ENCODE measurements around the gene CPNE5.

CPNE5 gene

DNA sequence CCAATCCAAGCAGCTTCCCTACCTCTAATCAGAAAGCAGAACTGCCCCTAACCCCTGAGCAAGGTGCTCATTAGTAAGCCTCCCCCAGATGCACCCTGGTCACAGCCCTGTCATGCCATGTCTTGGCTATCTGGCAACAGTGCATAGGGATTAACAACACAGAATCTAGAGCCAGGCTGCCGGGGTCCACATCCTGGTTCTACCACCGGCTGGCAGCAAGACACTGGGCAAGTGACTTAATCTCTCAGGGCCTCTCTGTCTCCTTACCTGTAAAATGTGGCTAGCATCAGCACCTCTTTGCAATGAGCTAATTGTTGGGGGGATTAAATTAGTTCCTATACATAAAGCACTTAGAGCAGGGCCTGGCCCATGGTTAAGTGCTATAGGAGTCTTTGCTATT lies 68.1 kb downstream of the CPNE5 start:
- no peak for DNase-seq (ENCODE audit: extremely low spot score, insufficient read length, low read depth)
- FAIRE-seq: no peak

DNA sequence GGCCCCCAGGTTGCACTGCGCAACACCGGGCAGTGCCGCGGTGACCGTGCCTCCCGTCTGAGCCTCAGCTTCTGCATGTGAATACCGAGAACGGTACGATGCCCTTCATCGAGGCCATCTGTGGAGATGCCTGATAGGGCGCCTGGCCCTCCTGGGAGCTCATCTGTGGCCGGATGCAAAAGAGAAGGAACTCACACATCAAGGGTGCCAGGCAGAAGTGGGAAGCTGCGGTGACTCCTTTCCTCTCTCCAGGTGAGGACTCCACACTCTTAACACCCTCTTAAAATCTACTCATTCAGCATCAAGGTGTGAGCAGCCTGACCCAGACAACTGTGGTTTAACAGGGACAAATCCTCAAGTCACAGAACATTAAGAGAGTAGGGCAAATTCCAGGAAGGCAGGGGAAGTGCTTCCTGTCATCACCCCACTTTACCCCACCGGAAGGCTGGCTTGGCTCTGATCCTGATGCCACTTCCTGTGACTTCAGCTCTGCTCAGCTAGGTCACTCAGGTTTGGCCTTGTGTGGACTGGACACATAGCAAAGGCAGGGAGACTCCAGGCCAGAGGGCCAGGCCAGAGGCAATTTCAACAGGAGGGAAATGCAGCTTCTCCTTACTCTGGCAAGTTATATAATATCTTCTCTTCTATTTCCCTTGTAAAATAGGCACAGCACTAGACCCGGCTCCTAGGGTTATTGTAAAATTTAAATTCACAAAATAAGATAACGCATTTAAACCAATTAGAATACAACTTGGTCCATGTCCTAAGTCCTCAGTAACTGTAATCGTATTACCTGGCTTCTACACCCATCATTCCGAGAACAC lies 69.4 kb downstream of the CPNE5 start:
- FAIRE-seq: peak; percentile 64

DNA sequence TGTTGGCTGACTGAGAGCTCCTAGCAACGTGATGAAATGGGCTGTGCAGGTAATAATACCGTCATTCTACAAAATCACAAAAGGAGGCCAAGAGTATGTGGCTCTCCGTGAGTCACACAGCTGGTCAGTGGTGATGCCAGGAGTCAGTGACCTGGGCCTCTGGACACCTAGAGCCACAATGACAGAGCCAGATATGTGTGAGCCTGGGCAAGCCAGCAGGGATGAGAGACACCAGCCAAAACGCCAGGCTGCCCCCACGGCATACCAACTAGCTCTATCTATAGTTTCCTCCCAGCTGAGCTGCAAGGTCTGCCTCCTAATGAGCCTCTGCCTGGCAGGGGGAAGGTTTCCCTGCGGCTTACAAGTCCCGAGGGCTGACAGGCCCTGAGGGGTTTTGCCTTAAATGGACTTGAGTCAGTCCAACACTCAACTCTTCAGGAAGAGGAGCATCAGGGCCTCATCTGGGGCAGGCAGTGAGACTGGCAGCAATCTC lies 70.0 kb downstream of the CPNE5 start:
- FAIRE-seq (no peak), DNase-seq (ENCODE audit: extremely low spot score, insufficient read length, low read depth) (no peak)

More for the DNA sequence above, 69.4 kb downstream of the CPNE5 start:
- no peak for DNase-seq (ENCODE audit: extremely low spot score, insufficient read length, low read depth)

DNA sequence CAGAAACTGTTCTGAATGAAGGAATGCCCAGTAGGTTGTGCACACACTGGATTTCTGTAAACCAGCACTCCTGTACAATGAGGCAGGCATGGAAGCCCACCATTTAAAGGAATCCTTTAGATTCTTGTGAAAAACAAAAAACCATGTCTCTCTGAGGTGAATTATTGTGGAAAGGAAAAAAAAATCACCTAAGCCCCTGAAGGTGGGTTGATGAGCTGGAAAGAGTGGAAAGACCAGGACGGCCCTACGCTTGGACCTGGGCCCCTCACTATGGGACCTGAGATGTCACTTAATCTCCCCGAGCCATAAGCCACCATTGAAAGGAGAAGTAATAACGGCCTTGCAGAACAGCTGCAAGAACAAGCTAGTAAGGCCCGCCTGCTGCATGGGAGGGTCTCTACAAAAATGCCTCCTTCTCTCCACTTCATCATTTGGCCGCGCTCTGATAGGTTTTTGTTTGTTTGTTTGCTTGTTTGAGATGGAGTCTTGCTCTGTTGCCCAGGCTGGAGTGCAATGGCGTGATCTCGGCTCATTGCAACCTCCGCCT lies 72.8 kb downstream of the CPNE5 start:
- DNase-seq (ENCODE audit: extremely low spot score, insufficient read length, low read depth) (no peak), FAIRE-seq (no peak)

DNA sequence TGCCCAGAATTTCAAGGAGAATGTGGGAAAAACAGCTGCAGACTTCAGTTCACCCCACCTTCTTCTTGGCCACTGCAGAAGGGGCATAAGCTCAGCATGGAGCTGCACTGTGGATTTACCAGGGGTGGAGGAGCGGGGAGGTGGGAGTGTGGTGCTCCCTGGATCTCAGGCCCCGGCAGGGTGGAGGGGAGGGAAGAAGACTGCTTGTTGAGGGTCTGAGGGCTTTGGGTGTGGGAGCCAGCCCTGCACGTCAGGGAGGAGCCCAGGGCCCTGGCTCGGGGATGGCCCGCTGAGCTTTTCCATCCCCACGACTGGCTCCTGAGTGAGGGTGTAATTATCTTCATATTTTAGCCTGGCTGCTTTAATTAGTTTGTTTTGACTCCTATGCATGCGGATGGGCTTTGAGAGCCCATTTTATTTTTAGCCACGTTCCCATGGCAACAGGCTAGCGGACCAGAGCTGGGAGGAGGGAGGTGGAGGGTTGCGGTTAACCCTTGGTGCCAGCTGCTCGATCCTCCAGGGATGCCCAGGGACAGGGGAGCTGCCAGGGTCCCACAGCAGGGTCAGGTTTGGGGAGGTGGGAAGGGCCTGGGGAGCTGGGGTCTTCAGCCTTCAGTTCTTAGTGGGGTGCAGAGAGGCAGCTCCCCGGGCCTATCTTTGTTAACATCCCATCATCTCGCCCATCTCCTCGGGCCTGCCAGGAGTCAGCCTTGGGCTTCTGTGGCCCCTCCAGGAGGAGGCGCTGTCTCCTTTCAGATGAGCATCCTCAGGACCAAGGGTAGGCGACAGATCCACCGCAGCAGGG lies 73.4 kb downstream of the CPNE5 start:
- FAIRE-seq: peak; percentile 75
- DNase-seq (ENCODE audit: extremely low spot score, insufficient read length, low read depth): peak; percentile 65

DNA sequence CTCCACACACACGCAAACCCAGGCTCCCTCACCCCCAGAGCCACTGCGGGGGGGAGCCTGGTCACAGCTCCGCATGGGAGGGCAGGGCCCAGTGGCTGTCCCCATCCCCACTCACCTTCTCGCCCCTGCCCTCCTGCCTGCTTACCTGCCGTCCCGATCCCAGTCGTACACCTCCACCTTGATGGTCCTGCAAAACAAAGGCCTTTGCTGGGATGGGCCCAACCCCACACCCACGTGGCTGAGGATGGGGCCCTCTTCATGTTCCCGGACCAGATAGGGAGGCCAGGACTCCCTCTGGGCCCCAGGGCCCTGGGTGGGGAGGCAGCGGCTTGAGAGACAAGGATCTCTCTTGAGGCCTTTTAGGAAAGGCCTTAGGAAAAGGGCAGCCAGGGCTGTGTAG lies 74.1 kb downstream of the CPNE5 start:
- no peak for DNase-seq (ENCODE audit: extremely low spot score, insufficient read length, low read depth)
- no peak for FAIRE-seq

DNA sequence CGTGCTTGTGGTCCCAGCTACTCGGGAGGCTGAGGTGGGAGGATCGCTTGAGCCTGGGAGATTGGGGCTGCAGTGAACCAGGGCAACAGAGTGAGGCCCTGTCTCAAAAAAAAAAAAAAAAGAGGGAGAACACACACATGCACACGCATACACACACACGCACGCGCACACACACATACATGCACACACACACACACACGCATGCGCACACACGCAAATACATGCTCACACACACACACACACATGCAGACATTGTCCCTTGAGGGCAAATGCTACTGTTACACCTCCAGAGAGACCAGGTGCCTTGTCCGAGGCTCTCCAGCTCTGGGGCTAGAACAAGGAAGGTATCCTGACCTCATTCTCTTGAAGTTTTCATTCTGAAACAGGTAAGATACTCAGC lies 77.1 kb downstream of the CPNE5 start:
- DNase-seq (ENCODE audit: extremely low spot score, insufficient read length, low read depth) (no peak), FAIRE-seq (no peak)

DNA sequence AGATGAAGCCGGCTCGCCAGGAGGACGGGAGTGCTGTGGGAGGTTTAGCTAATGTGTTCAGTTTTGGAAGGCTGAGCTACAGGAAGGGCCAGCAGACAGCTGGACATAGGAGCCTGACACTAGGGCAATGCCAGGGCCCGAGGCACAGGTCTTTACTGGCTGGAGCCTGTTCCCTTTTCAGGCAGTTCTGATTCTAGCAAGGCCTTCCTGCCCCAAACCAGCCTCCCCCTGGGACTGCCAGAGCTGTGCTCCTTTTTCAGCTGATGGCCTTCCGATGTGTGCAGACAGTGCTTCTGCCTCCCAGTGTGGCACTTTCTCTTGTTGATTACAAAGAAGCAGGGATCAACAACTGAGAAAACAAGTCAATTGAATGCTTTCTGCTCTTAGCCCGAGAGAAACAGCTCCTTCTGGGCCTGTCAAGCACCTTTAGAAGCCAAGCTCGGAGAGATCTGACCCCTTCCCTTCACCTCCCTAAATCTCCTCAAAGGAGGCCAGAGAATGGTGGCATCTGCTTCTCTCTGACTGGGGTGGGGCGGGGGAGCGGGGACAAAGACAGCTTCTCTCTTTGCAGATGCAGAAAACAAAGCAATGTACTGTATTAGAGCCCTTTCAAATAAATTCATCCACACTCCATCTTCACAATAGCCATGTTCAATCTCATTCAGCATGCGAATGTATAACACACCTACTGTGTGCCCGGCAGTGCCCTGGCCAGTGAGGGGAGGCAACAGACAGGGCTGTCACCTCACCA lies 78.4 kb downstream of the CPNE5 start:
- no peak for DNase-seq (ENCODE audit: extremely low spot score, insufficient read length, low read depth)
- FAIRE-seq: no peak

DNA sequence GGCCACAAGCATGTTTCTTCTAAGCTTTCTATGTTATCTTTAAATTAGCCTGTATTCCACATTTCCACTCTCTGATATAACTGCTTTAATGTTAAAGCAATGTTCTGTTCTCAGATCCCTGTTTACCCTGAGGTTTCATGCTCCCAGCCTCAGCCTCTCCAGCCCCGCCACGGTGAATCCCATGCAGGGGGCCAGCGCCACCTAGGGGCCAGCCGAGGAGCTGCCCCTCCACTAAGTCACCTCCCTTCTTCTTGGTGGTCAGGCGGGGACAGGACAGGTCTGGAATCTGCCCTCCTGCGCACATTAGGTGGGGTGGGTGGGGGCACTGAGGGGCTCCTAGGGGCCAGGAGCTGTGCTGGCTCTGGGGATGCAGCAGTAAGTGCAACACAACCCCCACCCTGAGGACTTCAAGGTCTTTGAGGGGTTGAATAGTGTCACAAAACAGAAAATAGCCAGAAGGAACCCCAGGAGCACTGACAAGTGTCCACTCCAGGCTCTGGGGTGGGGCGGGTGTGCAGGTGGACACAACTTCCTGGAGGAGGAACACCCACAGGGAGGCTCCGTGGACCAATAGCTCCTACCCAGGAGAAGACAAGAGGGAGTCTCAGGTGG lies 80.0 kb downstream of the CPNE5 start:
- DNase-seq (ENCODE audit: extremely low spot score, insufficient read length, low read depth) (peak; percentile 77), FAIRE-seq (peak; percentile 89)

DNA sequence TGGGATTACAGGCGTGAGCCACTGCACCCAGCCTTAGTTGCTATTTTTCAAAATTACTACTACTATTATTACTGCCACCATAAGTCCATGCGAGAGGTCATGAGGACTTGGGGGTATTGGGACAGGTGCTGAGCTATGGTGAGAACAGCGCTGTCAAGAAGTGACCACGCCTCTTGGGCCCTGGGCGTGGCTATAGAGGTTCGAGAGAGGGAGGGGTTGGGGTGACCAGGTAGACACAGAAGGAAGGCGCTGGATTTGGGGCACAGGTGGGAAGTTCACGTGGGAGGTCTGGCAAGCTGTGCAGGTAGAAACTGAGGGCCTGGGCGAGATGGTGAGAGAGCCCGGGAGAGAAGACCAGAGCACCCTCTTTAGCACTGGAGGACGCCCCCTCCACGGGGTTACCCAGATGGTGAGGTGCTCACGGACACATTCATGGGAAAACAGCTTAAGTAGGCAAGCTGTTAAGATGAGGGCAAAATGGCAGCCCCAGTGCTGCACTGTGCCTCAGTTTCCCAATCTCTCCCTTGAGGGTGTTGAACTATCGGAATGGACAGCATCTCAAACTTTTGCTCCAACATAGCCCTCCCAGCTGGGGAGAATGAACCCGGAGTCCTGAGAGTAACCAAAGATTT lies 80.6 kb downstream of the CPNE5 start:
- FAIRE-seq: peak; percentile 45
- DNase-seq (ENCODE audit: extremely low spot score, insufficient read length, low read depth): no peak

DNA sequence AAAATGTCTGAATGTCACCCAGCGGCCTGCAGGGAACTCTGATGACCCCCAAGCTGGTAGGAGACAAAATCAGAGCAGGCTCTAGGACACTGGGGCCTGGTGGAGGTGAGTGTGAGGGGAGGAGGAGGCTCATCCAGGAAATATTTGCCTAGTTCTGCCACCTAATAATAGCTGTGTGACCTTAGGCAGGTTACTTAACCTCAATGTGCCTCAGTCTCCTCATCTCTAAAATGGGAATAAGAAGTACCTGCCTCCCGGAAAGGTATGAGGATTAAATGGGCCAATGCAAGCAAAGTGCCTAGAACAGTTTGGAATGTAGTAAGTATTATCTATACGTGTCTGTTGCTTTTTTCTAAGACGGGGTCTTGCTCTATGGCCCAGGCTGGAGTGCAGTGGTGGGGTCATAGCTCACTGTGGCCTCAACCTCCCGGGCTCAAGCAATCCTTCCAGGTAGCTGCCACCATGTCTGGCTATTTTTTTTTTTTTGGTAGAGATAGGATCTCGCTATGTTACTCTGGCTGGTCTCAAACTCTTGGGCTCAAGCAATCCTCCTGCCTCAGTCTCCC lies 81.2 kb downstream of the CPNE5 start:
- FAIRE-seq (no peak), DNase-seq (ENCODE audit: extremely low spot score, insufficient read length, low read depth) (no peak)

DNA sequence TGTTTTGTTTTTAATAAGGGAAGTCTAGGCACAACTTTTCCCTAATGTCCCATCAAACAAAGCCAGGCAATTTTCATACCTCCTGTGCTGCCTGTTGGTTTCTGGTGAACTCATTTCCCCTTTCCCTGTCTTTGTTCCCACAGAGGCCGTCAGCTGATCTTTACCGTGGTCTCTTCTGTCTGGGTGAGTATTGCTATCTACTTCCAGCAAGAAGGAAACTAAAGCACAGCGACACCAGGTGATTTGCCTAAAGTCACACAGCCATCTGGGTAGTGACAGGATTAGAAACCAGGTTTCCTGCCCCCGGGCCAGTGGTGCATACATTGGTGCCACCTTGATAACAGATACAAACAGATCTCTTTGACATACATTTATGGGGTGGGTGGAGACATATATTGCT lies 82.0 kb downstream of the CPNE5 start:
- FAIRE-seq: peak; percentile 86
- DNase-seq (ENCODE audit: extremely low spot score, insufficient read length, low read depth): no peak

DNA sequence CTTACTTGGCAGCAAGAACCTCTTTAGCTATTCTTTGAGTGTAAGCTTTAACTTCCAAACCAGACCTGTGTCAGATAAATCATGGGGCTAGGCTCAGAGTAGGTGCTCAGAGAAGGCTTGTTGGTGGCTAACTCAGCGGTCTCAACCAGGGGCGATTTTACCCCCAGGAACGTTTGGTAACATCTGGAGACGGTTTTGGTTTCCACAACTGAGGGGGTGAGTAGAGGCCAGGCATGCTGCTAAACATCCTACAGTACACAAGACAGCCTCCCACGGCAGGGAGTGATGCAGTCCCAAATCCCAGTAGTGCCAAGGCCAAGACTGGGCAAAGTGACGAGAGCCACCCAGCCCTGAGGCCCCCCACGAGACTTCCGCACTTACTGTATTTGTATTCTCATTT lies 82.5 kb downstream of the CPNE5 start:
- FAIRE-seq: no peak

DNA sequence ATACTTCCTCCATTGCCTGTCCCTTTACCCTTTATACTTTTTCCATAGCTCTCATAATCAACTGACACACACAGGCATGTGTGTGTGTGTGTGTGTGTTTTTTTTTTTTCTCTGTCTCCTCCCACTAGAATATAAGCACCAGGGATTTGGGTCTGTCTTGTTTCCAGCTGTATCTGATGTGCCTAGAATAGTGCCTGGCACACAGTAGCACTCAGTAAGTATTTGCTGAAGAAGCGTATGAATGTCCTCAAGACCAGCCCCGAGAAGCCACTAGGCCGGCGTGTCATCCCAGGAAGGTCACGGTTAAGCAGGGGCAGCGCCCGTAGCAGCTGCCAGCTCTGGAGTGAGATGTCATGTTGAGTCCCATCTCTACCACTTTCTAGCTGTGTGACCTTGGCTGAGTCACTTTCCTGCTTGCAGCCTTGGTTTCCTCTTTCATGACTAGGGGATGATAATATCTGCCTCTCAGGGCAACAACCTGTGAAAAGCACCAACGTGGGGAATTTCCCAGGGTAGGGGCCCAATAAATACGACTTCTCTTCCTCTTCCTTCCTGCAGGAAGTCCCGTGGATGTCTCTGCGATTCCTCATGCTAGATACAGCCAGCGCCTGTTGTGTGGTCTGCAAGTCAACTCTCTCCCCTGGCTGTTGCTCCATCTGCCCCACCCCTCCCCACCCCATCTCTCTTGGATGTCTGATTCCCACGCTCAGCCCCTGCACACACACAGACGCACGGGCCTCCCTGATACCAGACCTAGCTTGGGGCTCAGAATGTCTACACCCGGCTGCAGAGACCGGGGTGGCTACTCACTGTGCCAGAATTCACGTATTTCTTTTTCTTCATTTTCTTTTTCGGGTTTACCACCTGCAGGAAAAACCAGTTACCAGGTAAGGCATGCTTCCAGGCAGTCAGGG lies 83.6 kb downstream of the CPNE5 start:
- DNase-seq (ENCODE audit: extremely low spot score, insufficient read length, low read depth) (peak; percentile 54), FAIRE-seq (peak; percentile 98)

More for the DNA sequence above, 82.5 kb downstream of the CPNE5 start:
- DNase-seq (ENCODE audit: extremely low spot score, insufficient read length, low read depth): no peak

DNA sequence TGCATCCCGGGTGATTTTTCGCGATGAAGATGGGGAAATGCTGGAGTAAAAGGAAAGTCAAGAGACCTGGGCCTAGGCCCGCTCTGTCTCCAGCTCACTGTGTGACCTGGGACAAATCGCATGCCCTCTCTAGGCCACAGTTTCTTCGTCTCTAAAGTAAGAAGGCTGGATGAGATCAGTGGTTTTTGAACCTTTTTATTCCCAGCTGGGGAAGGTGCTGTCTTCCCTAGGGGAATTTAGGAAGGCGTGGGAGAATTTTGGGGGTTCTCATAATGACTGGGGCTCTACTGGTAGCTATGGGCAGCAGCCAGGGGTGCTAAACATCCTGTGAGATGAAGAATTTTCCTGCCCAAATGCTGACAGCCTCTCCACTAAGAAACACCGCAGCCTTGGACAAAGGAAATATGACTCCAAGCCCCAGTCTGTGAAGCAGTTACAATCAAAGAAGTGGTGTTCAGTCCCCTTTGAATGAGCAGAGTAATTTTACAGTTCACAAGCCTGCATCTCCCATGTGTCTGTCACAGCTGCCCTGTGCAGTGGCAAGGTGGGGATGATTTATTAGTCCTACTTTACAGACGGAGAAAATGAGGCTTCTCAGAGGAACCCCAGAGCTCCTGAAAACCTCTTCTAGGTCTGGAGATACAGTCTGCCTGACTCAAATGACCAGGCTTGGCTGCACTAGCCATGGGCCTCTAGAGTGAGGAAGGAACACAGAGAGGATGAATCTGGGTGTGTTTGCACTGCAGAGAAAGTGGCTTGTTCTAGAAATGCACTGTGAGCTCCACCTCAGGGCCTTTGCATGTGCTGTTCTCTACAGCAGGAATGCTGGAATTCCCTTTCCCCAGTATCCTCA lies 84.4 kb downstream of the CPNE5 start:
- FAIRE-seq: peak; percentile 58
- DNase-seq (ENCODE audit: extremely low spot score, insufficient read length, low read depth): no peak

DNA sequence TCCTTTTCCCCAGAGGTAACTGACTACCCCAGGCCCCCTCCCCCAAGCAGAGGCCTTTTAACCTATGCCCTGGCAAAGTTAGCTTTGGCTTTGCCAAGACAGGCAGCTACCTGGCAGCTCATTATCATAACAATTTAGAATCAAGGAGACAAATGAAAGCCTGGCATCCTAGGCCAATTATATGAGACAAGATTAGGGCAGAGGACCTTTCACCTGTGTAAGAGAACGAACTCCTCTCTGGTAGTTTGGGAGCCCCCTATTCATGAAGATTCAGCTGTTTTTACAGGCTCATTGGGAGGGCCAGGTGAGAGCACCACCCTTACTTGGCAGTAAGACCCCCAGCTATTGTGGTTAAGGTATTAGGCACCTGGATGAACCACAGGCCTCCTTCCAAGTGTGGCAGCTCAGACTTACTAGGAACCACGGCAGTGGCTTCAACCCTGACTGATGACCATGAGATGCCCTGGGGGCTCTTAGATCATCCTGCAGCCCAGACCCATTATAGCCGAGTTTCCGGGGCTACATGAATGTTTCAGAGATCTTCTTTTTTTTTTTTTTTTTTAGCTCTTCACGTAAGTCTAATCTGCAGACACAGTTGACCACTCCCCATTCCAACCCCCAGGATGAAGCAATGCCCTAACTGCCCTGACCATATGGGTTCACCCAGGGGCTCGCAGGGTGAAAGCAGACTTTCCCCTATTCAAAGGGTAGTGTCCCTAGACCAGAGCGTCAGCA lies 85.4 kb downstream of the CPNE5 start:
- no peak for DNase-seq (ENCODE audit: extremely low spot score, insufficient read length, low read depth)
- FAIRE-seq: peak; percentile 18

Measured in GM18507 (cell line).